ENCODE data around the gene MAPK10. TPM values are rescaled to one million over a fixed set of nuclear protein-coding genes. Genes with fewer than 3 reads are reported as not detected.

MAPK10 gene
- polyA plus RNA-seq, 3 donors = 0.36 TPM; not detected in 2

DNA sequence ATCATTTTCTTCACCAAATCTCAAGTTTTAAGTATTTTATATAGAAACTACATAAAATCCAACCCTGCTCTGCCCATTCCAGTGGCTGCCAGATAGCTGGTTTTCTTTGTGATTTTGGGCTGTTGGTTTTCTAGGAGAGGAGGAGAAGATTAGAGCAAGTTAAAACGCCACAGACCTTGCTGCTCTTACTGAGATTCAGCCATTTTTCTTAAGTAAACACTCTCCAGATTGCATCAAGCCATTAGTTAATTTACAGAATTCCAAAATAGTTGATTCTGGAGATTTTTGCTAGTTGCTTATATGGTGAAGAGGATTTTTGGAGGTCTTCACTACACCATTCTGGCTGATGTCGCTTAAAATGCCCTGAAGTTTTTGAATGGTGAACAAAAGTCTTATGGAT, 366.2 kb downstream of the MAPK10 start:
- Mint-ChIP-seq H3K36me3 (peaks cover 30 to 39% of the 10 kb centered on the region in 2 donors), H3K4me3 (no peak overlapping the region), H3K4me1 (no peaks in the 10 kb centered on the region), H3K27me3 (ENCODE audit: low read depth in 3 of 3) (no peaks in the 10 kb centered on the region), H3K27ac (no peak overlapping the region), H3K9me3 (peaks cover 0 to 2% (median 0%) of the 10 kb centered on the region in 7 donors)
- Histone ChIP-seq H2AFZ (ENCODE audit: insufficient read depth, low read depth, low read length, poor library complexity, severe bottlenecking) (no peak overlapping the region), H3K36me3 (replicated peaks in 1 of 2; ENCODE audit: control insufficient read depth in 1 of 2, insufficient read depth in 2 of 2, low read length in 2 of 2) (peaks cover 10 to 21% of the 10 kb centered on the region in 2 donors), H3K27me3 (ENCODE audit: control insufficient read depth in 2 of 2, insufficient read depth in 2 of 2, low read length in 2 of 2) (no peaks in the 10 kb centered on the region), H3K4me2 (replicated peaks; ENCODE audit: extremely low read depth, low read length, poor library complexity, severe bottlenecking) (no peak overlapping the region), H3K4me3 (replicated peaks in 1 of 3; ENCODE audit: low read depth in 2 of 3, low read length in 3 of 3) (no peak overlapping the region), H4K20me1 (ENCODE audit: insufficient read depth, low read length) (no peaks in the 10 kb centered on the region), H3K27ac (ENCODE audit: low read depth in 1 of 2, low read length in 2 of 2) (no peak overlapping the region), H3K4me1 (ENCODE audit: control insufficient read depth in 1 of 2, insufficient read depth in 2 of 2, low read length in 2 of 2) (no peaks in the 10 kb centered on the region), H3K9ac (ENCODE audit: insufficient read depth, low read length, poor library complexity, severe bottlenecking) (no peak overlapping the region), H3K79me2 (ENCODE audit: insufficient read depth, low read length) (no peaks in the 10 kb centered on the region), H3K9me3 (replicated peaks in 1 of 2; ENCODE audit: control insufficient read depth in 1 of 2, insufficient read depth in 1 of 2, low read length in 2 of 2) (no peaks in the 10 kb centered on the region)
- intact Hi-C loops (cut with micrococcal nuclease) = no loop called here
- TF ChIP-seq, protein P1, sequence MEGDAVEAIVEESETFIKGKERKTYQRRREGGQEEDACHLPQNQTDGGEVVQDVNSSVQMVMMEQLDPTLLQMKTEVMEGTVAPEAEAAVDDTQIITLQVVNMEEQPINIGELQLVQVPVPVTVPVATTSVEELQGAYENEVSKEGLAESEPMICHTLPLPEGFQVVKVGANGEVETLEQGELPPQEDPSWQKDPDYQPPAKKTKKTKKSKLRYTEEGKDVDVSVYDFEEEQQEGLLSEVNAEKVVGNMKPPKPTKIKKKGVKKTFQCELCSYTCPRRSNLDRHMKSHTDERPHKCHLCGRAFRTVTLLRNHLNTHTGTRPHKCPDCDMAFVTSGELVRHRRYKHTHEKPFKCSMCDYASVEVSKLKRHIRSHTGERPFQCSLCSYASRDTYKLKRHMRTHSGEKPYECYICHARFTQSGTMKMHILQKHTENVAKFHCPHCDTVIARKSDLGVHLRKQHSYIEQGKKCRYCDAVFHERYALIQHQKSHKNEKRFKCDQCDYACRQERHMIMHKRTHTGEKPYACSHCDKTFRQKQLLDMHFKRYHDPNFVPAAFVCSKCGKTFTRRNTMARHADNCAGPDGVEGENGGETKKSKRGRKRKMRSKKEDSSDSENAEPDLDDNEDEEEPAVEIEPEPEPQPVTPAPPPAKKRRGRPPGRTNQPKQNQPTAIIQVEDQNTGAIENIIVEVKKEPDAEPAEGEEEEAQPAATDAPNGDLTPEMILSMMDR (IDR thresholded peaks at IDR 0.05) = no peak
- no CpG with 5 or more reads among the region's 2 CpGs for WGBS (ENCODE audit: insufficient coverage)
- no peak for DNase-seq

DNA sequence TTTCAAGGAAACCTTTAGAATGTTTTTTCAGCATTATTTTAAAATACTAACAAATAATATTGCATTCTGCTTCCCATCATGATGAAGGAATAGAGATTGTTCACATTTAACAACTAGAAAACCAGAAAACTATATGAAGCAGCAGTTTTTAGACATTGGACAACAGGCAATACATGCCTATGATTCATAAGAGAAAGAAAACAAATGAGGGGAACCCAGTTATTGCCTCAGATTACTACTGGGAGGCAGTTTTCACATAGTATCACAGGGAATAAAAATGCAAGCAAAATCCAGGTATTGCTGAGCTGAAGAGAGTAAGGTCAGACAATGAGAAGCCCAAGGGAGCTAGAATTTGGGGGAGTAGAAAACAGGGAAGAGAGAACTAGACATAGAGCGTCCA, 373.6 kb downstream of the MAPK10 start:
- H3K4me1 Mint-ChIP-seq = no peaks in the 10 kb centered on the region
- Histone ChIP-seq H3K9ac (ENCODE audit: insufficient read depth, low read length, poor library complexity, severe bottlenecking) (no peak overlapping the region), H4K20me1 (ENCODE audit: insufficient read depth, low read length) (no peaks in the 10 kb centered on the region), H3K4me3 (replicated peaks in 1 of 3; ENCODE audit: low read depth in 2 of 3, low read length in 3 of 3) (no peak overlapping the region), H3K27ac (ENCODE audit: low read depth in 1 of 2, low read length in 2 of 2) (no peak overlapping the region), H3K79me2 (ENCODE audit: insufficient read depth, low read length) (no peaks in the 10 kb centered on the region), H3K4me1 (ENCODE audit: control insufficient read depth in 1 of 2, insufficient read depth in 2 of 2, low read length in 2 of 2) (no peaks in the 10 kb centered on the region), H3K9me3 (replicated peaks in 1 of 2; ENCODE audit: control insufficient read depth in 1 of 2, insufficient read depth in 1 of 2, low read length in 2 of 2) (no peaks in the 10 kb centered on the region), H2AFZ (ENCODE audit: insufficient read depth, low read depth, low read length, poor library complexity, severe bottlenecking) (no peak overlapping the region), H3K4me2 (replicated peaks; ENCODE audit: extremely low read depth, low read length, poor library complexity, severe bottlenecking) (no peak overlapping the region), H3K27me3 (ENCODE audit: control insufficient read depth in 2 of 2, insufficient read depth in 2 of 2, low read length in 2 of 2) (no peaks in the 10 kb centered on the region), H3K36me3 (replicated peaks in 1 of 2; ENCODE audit: control insufficient read depth in 1 of 2, insufficient read depth in 2 of 2, low read length in 2 of 2) (peaks cover 5% of the 10 kb centered on the region in 2 donors)
- intact Hi-C loops (cut with micrococcal nuclease) = no loop called here
- H3K4me3 Mint-ChIP-seq = no peak overlapping the region
- 100% methylated on average over 1 of the region's 1 CpG for WGBS (ENCODE audit: insufficient coverage)
- H3K27me3 Mint-ChIP-seq (ENCODE audit: low read depth in 3 of 3) = peaks cover 0 to 3% (median 0%) of the 10 kb centered on the region in 3 donors
- H3K36me3 Mint-ChIP-seq = peaks cover 32 to 36% of the 10 kb centered on the region in 2 donors
- no peak overlapping the region for H3K27ac Mint-ChIP-seq
- DNase-seq = no peak
- TF ChIP-seq, protein P1 (IDR thresholded peaks at IDR 0.05) = no peak
- H3K9me3 Mint-ChIP-seq = peaks cover 0 to 3% (median 2%) of the 10 kb centered on the region in 7 donors
